ENCODE results near the gene KMT5B. TPM values are rescaled to one million over a fixed set of nuclear protein-coding genes. Genes with fewer than 3 reads are reported as not detected.

KMT5B gene
- polyA plus RNA-seq, 3 donors, result 10.6 to 19.2 (median 16.8) TPM

DNA sequence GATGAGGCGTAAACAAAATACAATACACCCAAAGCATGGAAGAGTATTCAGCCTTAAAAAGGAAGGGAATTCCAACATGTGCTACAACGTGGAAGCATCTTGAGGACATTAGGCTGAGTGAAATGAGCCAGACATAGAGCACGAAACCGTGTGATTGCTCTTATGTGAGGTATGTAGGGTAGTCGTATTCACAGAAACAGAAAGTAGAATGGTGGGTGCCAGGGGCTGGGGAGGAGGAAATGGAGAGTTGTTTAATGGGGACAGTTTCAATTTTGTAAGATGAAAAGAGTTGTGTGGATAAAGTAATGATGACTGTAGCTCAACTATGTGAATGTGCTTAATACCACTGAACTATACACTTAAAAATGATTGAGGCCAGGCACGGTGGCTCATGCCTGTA, 10.2 kb upstream of the KMT5B start:
- no peak overlapping the region for H3K27ac ChIP-seq (ENCODE audit: low read depth, low read length)
- 74 to 84% (median 79%) methylated on average over 6 of the region's 6 CpGs for WGBS, 3 donors

DNA sequence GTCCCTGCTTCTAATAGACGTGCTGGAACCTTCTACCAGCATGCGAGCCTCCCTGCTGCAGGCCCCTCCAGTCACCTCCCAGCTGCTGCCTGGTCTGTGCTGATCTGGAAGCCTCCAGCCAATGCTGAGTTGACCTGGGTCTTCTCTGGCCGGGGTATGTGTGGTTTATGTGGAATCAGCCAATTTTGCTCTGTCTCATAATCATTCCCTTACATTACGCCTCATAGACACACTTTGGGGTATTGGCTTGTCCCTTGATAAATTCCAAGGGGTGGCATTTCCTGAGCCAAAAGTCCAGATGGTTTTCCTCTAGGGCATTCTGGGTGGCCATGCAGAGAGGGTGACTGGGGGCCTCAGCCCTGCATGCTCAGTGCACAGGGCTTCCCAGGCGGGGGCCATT, 8.3 kb upstream of the KMT5B start:
- 83 to 92% (median 84%) methylated on average over 5 of the region's 5 CpGs for WGBS, 3 donors
- no peak overlapping the region for H3K27ac ChIP-seq (ENCODE audit: low read depth, low read length)

DNA sequence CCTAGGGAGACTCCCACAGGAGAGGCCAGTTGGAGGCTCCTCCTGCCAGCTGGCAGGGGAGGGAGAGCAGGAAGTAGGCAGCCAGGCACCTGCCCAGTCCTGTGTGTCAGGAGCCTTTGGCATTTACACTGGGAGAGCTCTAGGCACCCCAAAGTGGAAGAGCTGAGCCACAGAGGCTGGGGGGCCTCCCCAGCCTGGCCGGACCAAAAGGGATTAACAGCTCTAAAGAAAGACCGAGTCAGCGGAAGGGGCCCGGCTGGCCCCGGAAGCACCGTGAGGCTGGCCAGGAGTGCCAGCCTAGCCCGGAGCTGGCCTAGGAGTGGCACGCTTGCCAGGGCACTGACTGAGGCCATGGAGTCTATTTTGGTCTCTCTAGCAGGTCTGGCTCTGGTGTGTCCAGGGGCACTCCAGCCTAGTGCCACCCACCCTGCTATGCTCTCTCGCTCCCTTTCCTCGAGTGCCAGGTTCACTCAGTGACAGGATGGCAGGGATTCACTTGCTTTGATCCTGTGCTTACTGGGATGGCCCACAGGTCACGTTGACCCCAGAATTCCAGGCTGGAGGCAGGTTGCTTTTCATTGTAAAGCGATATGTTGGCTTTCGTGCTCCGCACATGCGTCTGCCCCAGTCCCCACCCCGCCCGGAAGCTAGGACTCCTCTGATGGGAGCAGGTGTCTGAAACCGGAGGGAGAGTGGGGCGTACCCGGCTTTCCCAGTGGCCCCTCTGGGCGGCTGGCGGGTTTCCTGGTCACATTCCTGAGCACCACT, 3.3 kb upstream of the KMT5B start:
- H3K27ac ChIP-seq (ENCODE audit: low read depth, low read length), result no peak overlapping the region
- WGBS, 3 donors, result 81 to 84% (median 82%) methylated on average over 22 of the region's 22 CpGs

DNA sequence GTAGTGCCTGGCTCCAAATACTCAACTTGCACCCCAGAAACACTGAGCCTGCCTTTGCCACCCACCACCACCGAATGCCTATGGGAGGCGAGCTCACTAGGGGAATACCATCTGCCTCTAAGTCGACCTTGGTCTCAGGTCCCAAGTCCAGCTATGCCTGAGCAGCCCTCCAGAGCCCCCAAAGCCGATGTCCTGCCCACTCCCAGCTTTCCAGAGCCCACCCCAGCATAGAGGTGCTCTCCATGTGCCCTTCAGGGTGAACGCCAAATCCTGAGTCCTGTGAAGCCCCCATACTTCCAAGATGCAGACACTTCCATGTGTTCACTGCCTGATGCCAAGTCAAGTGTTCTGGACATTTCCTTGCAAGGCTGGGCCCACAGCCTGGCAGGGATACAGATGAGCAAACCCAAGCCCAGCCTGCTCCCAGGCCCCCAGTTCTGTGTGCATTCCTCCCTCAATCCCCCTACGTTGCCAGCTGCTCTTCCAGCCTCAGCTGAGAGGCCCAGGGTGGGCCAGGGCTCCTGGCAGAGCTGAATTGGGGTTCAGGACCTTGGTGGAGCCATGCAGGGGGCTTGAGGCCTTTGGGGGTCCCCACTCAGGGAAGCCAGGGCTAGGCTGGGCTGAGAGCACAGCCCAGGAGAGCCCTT, 2.6 kb upstream of the KMT5B start:
- WGBS, 3 donors, result 73 to 88% (median 86%) methylated on average over 6 of the region's 6 CpGs
- H3K27ac ChIP-seq (ENCODE audit: low read depth, low read length), result no peak overlapping the region

DNA sequence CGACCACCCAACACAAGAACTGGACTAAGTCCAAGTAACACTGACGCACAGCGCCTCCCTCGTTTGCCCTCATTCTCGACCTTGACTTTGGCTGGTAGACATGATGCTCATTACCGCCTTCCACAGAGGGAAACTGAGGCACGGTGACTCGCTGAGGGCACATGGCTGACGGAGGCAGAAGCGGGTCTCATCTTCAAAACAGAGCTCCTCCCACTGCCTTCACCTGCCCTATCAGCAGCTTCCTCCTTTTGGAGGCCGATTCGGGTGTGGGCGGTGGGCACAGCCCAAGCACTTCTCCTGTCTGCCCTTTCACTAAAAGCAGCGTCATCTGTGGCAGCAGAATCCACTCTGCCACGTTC, 2.0 kb upstream of the KMT5B start:
- 54 to 68% (median 61%) methylated on average over 15 of the region's 15 CpGs for WGBS, 3 donors
- H3K27ac ChIP-seq (ENCODE audit: low read depth, low read length), result no peak overlapping the region

DNA sequence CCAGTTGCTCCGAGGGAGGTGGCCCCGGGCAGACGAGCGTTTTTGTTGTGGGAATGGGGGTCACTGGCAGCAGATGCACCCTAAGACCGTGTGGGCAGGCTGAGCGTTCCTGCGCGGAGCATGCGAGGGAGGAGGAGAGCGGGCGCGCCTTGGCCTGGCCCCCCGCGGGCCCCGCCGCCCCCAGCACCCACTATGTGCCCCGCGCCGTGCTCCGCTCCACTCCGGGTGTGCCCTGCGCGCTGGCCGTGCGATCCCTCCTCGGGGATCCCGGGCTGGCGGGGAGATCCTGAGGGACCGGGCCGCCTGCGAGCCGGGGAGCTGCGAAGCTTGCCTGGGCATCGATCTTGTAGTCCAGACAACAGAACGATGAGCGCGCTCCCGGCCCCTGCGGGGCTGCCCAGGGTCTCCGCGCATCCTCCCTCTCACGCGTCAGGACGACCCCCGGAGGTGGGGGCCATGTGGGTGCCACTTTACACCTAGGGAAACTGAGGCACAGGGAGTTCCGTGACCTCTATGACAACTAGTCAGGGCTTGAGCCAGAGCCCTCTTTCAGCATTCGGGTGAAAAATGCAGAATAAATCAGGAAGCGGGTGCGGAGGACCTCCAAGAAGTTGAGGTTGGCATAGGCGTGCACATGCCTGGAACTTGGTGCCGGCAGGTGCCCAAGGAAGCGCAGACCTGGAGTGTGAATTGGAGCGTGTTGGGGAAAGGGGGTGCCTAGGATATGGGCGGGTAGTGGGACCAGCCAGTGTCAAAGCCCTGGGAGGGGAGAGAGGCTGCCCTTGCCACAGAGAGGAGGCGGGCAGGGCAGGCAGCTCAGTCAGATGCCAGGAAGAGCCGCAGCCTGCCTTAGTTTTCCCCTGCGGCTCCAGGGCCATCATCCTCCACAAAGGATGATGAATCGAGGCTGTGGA, 1.3 kb upstream of the KMT5B start:
- 15 to 23% (median 18%) methylated on average over 43 to 58 of the region's 58 CpGs for WGBS, 3 donors
- H3K27ac ChIP-seq (ENCODE audit: low read depth, low read length), result peak overlapping the region; percentile 99

DNA sequence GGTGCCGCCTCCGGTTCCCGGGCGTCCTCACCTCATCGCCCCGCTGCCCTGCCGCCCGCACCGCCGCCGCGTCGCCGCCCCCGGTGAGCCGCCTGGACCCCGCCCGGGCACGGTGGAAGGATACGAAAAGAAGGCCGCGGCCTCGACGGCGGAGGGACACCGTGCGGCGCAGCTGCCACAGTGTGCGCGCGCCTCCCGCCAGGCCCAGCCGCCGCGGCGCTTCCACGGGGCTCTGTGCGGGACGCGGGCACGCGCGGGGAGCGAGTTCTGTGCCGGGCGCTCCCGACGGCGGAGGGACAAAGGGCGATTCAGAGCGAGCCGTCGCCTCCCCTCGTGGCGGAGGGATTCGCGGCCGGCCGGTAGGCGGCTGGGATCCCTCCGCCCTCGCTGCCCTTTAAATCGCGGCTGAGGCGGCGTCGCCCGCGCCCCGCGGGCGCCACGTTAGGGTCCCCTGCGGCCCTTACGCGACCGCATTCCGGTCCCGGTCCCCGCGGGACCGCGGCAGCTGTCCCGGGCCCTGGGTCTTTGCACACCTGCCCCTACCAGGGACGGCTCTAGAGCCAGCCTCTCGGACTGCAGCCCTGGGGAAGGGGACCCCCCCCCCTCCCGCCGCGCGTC, 568 bp upstream of the KMT5B start:
- peak overlapping the region; percentile 99 for H3K27ac ChIP-seq (ENCODE audit: low read depth, low read length)
- WGBS, 3 donors, result 0 to 1% (median 0%) methylated on average over 56 to 90 of the region's 90 CpGs

DNA sequence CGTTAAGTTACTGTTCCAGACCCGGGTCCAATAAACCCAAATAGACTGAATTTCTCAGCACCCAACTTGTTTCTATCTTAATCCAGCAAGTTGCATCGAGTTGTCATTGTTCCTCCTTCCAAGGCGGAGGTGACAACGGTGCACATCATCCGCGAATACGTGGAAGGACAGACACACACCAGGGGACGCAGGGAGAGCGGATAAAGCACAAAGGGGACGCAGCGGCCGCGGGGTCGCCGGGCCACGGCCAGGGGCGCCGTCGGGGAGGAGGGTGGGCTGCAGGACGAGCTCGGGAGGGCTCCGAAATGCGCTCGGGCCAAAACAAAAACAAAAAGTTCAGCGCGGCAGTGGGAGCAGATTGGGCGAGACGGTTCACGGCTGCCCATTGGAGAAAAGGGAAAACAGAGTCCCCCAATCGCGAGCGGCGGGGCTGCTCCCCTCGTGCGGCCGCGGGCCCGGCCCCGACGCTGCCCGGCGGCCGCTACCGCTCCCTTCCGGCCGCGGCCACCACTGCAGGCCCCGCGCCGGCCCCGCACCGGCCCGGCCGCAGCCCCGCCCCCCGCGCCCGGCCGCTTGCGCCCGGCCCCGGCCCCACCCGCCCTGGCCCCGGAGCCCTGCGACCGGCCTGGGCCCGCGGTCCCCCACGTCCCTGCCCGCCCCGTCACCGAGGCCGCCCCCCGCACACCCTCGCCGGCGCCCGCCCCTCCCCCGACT, 518 bp downstream of the KMT5B start:
- 0 to 1% (median 0%) methylated on average over 32 to 77 of the region's 80 CpGs for WGBS, 3 donors
- peak overlapping the region; percentile 99 for H3K27ac ChIP-seq (ENCODE audit: low read depth, low read length)

DNA sequence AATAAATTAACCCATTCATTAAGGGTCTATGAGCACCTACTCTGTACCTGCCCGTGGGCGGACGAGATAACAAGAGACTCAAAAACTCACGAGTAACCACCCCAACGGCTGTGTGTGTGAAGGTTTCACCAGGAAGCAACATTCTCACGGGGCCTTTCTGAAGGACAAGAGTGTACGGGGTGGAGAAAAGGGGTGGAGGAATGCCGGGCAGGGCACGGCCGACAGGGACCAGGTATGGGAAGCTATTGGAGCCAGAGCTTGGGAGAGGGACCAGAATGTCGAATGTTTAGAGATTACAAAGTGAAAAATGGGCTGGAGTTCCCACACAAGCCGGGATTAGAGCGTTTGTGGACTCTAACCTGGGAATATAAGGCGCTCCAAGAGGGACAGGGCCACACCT, 1.6 kb downstream of the KMT5B start:
- 14 to 35% (median 33%) methylated on average over 14 of the region's 14 CpGs for WGBS, 3 donors
- no peak overlapping the region for H3K27ac ChIP-seq (ENCODE audit: low read depth, low read length)

DNA sequence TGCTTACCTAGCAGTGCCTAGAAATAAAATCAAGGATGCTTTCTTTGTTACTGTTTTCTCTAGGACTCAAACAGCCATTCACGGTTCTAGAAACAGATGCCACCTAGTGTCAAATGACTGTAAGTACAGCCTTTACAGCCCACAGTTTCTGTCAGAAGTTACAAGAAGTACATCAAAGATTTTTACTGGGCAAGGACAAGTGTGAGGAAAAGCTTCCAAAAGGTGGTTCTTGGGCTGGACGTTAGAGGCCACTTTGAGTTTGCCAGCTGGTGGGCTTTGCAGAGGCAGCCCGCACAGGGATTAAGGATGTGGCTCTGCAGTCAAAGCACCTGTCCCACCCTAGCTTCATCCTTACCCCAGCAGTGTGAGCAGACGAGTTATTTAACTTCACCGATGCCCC, 6.9 kb downstream of the KMT5B start:
- H3K27ac ChIP-seq (ENCODE audit: low read depth, low read length), result no peak overlapping the region
- 32 to 38% (median 38%) methylated on average over 5 of the region's 5 CpGs for WGBS, 3 donors

DNA sequence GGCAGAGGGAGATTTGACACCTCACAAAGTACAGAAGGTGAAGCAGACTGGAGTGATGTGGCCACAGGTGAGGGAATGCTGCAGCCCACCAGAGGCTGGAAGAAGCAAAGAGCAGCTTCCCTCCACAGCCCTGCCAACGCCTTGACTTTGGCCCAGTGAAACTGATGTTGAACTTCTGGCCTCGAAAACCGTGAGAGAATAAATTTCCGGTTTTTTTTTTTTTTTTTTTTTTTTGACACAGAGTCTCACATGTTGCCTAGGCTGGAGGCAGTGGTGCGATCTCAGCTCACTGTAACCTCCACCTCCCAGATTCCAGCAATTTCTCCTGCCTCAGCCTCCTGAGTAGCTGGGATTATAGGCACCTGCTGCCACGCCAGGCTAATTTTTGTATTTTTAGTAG, 8.7 kb downstream of the KMT5B start:
- H3K27ac ChIP-seq (ENCODE audit: low read depth, low read length), result no peak overlapping the region
- 60 to 66% (median 65%) methylated on average over 6 of the region's 6 CpGs for WGBS, 3 donors

DNA sequence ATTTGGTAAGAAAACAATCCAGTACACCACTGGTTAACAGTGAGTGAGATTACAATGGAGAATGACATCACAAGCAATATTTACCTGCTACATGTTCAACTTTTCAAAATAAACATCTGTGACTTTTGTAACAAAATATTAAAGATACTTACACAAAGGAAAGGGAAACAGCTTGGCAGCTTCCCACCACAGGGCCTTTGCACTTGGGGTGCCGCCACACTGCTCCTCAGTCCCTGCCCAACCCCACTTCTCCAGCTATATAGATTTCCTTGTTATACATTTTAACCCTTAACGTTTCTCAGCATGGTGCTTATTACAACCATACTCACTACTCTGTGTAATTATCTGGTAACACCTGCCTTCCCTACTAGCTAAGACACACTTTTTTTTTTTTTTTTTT, 10.9 kb downstream of the KMT5B start:
- 47 to 69% (median 65%) methylated on average over 2 of the region's 2 CpGs for WGBS, 3 donors

DNA sequence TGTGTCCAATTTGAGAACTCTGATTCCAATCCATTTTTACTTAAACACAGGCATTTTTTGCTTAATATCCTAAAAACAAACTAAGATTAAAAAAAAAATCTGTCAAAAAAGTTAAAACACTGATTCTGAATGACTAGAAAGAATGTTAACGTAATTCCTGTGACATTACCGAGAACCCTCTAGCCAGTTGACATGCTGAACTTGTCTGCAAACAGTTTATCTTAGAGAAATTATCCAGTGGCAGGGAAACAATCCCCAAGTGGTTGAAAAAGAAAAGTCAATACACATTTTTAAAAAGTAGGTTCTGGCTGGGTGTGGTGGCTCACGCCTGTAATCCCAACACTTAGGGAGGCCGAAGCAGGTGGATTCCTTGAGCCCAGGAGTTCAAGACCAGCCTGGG, 11.6 kb downstream of the KMT5B start:
- H3K27ac ChIP-seq (ENCODE audit: low read depth, low read length), result no peak overlapping the region
- 79 to 89% (median 83%) methylated on average over 4 of the region's 4 CpGs for WGBS, 3 donors

More for the DNA sequence above, 10.9 kb downstream of the KMT5B start:
- H3K27ac ChIP-seq (ENCODE audit: low read depth, low read length), result no peak overlapping the region

DNA sequence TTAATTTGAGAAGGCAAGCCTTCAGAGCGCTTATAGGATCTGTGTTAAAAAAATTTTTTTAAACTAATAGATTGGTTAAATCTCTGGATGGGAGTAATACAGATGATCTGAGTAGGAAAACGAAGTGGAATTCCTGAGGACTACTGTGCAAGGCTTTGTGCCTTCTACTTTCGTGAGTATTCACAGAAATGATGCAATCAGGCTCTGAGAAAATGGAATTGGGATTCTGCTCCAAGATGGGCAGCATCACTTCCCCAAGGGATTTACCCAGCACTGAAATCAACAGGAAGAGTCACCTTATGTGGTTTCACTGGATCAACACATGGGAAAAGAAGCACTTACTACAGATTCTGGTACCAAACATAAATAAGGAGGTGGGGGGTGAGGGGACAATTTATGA, 12.5 kb downstream of the KMT5B start:
- 58 to 62% (median 60%) methylated on average over 3 of the region's 3 CpGs for WGBS, 3 donors

DNA sequence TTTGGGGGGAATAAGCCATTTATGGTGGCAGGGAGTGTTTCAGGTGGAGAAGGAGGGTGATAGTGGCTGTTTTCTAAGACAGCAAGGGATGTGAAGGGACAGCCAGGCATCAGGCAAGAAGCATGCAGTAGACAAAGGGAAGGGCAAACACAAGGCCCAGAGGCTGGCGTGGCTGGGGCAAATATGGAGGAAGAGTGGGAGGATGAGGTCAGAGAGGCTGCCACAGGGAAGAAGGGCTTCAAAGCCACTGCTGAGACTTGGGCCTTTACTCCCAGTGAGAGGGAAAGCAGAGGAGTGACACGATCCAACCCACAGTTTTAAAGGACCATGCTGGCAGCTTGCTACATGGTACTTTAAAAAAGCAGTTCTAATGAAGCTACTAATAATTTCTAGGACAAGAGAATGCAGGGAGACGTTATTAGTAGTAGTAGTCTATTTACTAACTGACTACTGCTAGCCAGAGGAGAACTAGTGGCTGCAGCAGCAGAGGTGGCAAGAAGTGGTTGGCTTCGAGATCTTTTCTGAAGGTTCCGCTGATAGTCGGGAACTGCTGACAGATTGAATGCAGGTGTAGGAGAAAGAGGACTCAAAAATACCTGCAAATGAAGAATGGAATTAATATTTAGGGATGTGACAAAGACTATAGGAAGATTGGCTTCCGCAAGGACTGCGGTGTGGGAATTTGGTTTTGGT, 13.7 kb downstream of the KMT5B start:
- 72 to 91% (median 88%) methylated on average over 8 of the region's 8 CpGs for WGBS, 3 donors
- no peak overlapping the region for H3K27ac ChIP-seq (ENCODE audit: low read depth, low read length)

More for the DNA sequence above, 12.5 kb downstream of the KMT5B start:
- H3K27ac ChIP-seq (ENCODE audit: low read depth, low read length), result no peak overlapping the region

DNA sequence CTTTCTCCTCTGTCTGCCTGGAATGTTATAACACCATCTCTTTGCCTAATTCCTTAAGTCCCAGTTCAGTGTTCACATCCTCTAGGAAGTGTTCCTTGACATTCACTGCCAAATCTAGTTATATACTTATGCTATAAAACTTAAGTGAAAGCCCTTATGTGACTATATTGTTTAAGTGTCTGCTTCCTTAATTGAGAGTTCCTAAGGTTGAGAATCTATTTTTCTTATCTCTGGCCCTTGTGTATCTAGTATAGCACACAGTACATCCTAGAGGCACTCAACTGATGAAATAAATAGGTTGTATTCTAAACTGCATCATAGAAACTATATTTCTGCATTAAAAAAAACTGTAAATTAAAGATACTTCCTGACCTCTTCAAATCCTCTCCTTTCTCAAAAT, 16.9 kb downstream of the KMT5B start:
- H3K27ac ChIP-seq (ENCODE audit: low read depth, low read length), result no peak overlapping the region

DNA sequence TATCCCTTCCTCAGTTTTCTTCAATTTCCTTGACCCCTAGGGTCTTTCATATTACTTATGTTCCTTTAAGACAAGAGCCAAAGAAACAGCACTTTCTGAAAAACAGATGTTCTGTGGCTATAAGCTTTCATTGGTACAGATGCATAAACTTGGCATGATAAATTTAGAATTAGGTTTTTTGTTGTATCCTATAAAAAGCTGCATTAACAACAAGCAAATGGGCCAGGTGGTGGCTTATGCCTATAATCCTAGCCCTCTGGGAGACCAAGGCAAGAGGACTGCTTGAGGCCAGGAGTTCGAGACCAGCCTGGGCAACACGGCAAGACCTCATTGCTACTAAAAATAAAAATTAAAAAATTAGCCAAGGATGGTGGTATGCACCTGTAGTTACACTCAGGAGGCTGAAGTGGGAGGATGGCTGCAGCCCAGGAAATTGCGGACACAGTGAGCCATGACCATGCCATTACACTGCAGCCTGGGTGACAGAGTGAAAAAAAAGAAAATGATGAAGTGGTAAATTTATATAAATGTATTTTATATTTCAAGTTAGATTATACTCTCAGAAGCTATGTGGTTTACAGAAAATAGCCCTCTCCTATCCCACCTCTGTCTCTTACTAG, 18.3 kb downstream of the KMT5B start:
- WGBS, 3 donors, result 93 to 100% (median 98%) methylated on average over 3 of the region's 3 CpGs
- H3K27ac ChIP-seq (ENCODE audit: low read depth, low read length), result no peak overlapping the region
